ENCODE measurements around the gene CD1B. TPM values are rescaled to one million over a fixed set of nuclear protein-coding genes. Genes with fewer than 3 reads are reported as not detected.

Gene CD1B
- total and polyA plus RNA-seq, 2 experiments from 2014 or later, result not detected

DNA sequence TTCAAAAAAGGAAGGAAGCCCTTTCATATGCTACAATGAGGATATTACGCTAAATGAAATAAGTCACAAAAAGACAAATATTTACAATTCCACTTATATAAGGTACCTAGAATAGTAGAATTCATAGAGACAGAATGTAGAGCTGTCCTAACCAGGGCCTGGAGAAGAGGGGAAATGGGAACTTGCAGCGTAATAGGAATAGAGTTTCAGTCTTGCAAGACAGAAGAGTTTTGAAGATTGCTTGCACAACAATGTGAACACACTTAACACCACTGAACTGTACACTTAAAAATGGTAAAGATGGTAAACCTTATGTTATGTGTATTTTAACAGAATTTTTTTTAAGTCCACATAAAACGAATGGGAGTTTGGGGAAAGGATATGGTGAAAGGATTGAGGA, 2.9 kb downstream of the CD1B start:
- Mint-ChIP-seq H3K9me3 (no peaks in the 10 kb centered on the region), H3K4me3 (no peak overlapping the region), H3K27ac (no peak overlapping the region), H3K4me1 (no peaks in the 10 kb centered on the region), H3K36me3 (ENCODE audit: low read depth) (no peaks in the 10 kb centered on the region), H3K27me3 (ENCODE audit: insufficient read depth, low read depth, poor library complexity) (no peaks in the 10 kb centered on the region)
- no peaks in the 10 kb centered on the region for H3F3A ChIP-seq (replicated peaks; ENCODE audit: low read depth)
- no peak for ATAC-seq
- H3K4me3 ChIP-seq, result no peak overlapping the region
- H3K27me3 ChIP-seq (ENCODE audit: insufficient read depth), result no peaks in the 10 kb centered on the region
- TF ChIP-seq, protein P1, sequence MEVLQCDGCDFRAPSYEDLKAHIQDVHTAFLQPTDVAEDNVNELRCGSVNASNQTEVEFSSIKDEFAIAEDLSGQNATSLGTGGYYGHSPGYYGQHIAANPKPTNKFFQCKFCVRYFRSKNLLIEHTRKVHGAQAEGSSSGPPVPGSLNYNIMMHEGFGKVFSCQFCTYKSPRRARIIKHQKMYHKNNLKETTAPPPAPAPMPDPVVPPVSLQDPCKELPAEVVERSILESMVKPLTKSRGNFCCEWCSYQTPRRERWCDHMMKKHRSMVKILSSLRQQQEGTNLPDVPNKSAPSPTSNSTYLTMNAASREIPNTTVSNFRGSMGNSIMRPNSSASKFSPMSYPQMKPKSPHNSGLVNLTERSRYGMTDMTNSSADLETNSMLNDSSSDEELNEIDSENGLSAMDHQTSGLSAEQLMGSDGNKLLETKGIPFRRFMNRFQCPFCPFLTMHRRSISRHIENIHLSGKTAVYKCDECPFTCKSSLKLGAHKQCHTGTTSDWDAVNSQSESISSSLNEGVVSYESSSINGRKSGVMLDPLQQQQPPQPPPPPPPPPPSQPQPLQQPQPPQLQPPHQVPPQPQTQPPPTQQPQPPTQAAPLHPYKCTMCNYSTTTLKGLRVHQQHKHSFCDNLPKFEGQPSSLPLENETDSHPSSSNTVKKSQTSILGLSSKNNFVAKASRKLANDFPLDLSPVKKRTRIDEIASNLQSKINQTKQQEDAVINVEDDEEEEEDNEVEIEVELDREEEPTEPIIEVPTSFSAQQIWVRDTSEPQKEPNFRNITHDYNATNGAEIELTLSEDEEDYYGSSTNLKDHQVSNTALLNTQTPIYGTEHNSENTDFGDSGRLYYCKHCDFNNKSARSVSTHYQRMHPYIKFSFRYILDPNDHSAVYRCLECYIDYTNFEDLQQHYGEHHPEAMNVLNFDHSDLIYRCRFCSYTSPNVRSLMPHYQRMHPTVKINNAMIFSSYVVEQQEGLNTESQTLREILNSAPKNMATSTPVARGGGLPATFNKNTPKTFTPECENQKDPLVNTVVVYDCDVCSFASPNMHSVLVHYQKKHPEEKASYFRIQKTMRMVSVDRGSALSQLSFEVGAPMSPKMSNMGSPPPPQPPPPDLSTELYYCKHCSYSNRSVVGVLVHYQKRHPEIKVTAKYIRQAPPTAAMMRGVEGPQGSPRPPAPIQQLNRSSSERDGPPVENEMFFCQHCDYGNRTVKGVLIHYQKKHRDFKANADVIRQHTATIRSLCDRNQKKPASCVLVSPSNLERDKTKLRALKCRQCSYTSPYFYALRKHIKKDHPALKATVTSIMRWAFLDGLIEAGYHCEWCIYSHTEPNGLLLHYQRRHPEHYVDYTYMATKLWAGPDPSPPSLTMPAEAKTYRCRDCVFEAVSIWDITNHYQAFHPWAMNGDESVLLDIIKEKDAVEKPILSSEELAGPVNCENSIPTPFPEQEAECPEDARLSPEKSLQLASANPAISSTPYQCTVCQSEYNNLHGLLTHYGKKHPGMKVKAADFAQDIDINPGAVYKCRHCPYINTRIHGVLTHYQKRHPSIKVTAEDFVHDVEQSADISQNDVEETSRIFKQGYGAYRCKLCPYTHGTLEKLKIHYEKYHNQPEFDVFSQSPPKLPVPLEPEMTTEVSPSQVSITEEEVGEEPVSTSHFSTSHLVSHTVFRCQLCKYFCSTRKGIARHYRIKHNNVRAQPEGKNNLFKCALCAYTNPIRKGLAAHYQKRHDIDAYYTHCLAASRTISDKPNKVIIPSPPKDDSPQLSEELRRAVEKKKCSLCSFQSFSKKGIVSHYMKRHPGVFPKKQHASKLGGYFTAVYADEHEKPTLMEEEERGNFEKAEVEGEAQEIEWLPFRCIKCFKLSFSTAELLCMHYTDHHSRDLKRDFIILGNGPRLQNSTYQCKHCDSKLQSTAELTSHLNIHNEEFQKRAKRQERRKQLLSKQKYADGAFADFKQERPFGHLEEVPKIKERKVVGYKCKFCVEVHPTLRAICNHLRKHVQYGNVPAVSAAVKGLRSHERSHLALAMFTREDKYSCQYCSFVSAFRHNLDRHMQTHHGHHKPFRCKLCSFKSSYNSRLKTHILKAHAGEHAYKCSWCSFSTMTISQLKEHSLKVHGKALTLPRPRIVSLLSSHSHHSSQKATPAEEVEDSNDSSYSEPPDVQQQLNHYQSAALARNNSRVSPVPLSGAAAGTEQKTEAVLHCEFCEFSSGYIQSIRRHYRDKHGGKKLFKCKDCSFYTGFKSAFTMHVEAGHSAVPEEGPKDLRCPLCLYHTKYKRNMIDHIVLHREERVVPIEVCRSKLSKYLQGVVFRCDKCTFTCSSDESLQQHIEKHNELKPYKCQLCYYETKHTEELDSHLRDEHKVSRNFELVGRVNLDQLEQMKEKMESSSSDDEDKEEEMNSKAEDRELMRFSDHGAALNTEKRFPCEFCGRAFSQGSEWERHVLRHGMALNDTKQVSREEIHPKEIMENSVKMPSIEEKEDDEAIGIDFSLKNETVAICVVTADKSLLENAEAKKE (CRISPR knock-in tag; IDR thresholded peaks at IDR 0.05), result no peak
- TF ChIP-seq, protein P2, sequence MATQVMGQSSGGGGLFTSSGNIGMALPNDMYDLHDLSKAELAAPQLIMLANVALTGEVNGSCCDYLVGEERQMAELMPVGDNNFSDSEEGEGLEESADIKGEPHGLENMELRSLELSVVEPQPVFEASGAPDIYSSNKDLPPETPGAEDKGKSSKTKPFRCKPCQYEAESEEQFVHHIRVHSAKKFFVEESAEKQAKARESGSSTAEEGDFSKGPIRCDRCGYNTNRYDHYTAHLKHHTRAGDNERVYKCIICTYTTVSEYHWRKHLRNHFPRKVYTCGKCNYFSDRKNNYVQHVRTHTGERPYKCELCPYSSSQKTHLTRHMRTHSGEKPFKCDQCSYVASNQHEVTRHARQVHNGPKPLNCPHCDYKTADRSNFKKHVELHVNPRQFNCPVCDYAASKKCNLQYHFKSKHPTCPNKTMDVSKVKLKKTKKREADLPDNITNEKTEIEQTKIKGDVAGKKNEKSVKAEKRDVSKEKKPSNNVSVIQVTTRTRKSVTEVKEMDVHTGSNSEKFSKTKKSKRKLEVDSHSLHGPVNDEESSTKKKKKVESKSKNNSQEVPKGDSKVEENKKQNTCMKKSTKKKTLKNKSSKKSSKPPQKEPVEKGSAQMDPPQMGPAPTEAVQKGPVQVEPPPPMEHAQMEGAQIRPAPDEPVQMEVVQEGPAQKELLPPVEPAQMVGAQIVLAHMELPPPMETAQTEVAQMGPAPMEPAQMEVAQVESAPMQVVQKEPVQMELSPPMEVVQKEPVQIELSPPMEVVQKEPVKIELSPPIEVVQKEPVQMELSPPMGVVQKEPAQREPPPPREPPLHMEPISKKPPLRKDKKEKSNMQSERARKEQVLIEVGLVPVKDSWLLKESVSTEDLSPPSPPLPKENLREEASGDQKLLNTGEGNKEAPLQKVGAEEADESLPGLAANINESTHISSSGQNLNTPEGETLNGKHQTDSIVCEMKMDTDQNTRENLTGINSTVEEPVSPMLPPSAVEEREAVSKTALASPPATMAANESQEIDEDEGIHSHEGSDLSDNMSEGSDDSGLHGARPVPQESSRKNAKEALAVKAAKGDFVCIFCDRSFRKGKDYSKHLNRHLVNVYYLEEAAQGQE (IDR thresholded peaks at IDR 0.05; ENCODE audit: unreplicated experiment), result no peak
- TF ChIP-seq, protein P3, sequence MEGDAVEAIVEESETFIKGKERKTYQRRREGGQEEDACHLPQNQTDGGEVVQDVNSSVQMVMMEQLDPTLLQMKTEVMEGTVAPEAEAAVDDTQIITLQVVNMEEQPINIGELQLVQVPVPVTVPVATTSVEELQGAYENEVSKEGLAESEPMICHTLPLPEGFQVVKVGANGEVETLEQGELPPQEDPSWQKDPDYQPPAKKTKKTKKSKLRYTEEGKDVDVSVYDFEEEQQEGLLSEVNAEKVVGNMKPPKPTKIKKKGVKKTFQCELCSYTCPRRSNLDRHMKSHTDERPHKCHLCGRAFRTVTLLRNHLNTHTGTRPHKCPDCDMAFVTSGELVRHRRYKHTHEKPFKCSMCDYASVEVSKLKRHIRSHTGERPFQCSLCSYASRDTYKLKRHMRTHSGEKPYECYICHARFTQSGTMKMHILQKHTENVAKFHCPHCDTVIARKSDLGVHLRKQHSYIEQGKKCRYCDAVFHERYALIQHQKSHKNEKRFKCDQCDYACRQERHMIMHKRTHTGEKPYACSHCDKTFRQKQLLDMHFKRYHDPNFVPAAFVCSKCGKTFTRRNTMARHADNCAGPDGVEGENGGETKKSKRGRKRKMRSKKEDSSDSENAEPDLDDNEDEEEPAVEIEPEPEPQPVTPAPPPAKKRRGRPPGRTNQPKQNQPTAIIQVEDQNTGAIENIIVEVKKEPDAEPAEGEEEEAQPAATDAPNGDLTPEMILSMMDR (conservative IDR thresholded peaks at IDR 0.05; ENCODE audit: low read depth in 2 of 2), result no peak
- TF ChIP-seq CREB1 (CRISPR knock-in tag; IDR thresholded peaks at IDR 0.05; ENCODE audit: low read depth), result no peak
- no peak for TF ChIP-seq ZNF114 (CRISPR knock-in tag; IDR thresholded peaks at IDR 0.05)
- no peak for TF ChIP-seq EZH2 (IDR thresholded peaks at IDR 0.05; ENCODE audit: low read depth, unreplicated experiment)
- TF ChIP-seq ZNF331 (CRISPR knock-in tag; IDR thresholded peaks at IDR 0.05; ENCODE audit: low read depth), result no peak
- TF ChIP-seq JUNB (IDR thresholded peaks at IDR 0.05; ENCODE audit: unreplicated experiment), result no peak
- no peak for TF ChIP-seq EZH2phosphoT487 (IDR thresholded peaks at IDR 0.05; ENCODE audit: unreplicated experiment)
- TF ChIP-seq NANOG (IDR thresholded peaks at IDR 0.05; ENCODE audit: borderline replicate concordance), result no peak
- TF ChIP-seq, protein P4, sequence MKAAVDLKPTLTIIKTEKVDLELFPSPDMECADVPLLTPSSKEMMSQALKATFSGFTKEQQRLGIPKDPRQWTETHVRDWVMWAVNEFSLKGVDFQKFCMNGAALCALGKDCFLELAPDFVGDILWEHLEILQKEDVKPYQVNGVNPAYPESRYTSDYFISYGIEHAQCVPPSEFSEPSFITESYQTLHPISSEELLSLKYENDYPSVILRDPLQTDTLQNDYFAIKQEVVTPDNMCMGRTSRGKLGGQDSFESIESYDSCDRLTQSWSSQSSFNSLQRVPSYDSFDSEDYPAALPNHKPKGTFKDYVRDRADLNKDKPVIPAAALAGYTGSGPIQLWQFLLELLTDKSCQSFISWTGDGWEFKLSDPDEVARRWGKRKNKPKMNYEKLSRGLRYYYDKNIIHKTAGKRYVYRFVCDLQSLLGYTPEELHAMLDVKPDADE (IDR thresholded peaks at IDR 0.05), result no peak
- TF ChIP-seq STAT1 (IDR thresholded peaks at IDR 0.05; ENCODE audit: unreplicated experiment), result no peak
- no peak for TF ChIP-seq POLR2AphosphoS5 (IDR thresholded peaks at IDR 0.05; ENCODE audit: low read depth)
- H3K4me1 ChIP-seq (ENCODE audit: insufficient read depth), result no peaks in the 10 kb centered on the region
- no peaks in the 10 kb centered on the region for H3K36me3 ChIP-seq (ENCODE audit: insufficient read depth)
- H3K4me2 ChIP-seq, result no peak overlapping the region
- no peaks in the 10 kb centered on the region for H3K9me2 ChIP-seq (ENCODE audit: insufficient read depth)
- no peaks in the 10 kb centered on the region for H3K79me2 ChIP-seq (replicated peaks; ENCODE audit: insufficient read depth)
- H2AFZ ChIP-seq, result no peak overlapping the region
- DNase-seq (ENCODE audit: low spot score), result no peak
- H3K27ac ChIP-seq (ENCODE audit: low read depth), result no peak overlapping the region
- no peaks in the 10 kb centered on the region; the same call in 1 of the 2 replicates for H4K20me1 ChIP-seq (replicated peaks; ENCODE audit: insufficient read depth)

Measured in GM23338 (cell line).